ENCODE measurements around the gene HSPH1. TPM values are rescaled to one million over a fixed set of nuclear protein-coding genes. Genes with fewer than 3 reads are reported as not detected.

Gene HSPH1
- polyA plus RNA-seq, 1 donor (not counting 4 experiments of a cell fraction or from before 2014, with no cell fraction given), result 111 TPM

DNA sequence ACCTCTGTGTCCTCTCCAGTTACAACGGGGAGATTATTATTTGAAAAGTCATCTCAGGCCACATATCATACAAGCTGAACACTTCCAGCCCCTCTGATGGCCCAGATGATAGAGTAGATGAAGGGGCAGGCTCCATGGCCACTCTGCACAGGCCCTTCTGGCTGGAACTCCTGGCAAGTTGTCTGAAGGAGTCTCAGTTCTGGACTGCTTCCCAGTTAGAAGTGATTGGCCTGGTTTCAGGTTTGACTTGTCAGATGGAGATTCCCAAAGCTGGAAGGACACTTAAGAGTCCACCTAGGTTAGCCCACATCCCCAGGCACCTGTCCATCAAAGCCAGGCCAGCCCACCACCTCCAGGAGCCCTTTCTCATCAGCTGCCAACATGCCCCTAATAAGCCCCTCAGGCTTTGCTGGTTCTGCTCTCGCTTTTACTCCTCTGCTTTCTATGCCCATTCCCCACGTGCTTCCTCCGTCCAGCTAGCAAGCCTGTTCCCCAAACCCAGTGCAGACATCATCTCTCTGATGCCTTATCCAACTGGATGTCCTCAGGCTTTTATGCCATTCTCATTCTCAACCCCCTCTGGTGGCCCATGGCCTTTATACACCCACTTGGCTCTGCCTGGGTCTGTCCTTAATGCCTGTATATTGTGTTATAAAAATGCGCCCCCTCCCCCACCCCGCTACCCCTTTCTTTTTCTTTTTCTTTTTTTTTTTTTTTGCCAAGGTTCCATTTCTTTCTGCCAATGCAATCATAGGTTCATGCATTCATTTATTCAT, 56.5 kb downstream of the HSPH1 start:
- no peak for FAIRE-seq

DNA sequence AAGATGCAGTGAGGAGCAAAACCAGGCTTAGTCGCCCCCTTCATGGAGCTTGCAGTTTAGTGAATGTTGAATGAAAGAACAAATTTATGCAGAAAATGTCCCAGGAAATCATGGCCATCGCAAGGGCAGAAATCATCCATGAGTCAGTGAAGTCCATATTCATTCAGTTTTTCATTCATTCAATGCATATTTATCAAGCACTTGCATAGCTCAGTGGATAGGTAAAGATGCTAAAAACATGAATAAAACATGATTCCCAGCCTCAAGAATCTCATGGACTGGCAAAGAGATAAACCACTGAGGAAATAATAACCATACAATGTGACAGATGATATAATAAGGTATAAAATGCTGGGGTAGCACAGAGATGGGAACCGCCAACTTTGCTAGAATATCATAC, 58.8 kb downstream of the HSPH1 start:
- Histone ChIP-seq H3K9me1 (ENCODE audit: control insufficient read depth, extremely low read depth, insufficient read depth, low read length) (no peaks in the 10 kb centered on the region), H3K27me3 (ENCODE audit: control insufficient read depth, extremely low read depth, insufficient read depth, low read length) (no peaks in the 10 kb centered on the region), H4K20me1 (ENCODE audit: control insufficient read depth, extremely low read depth, insufficient read depth, low read length) (no peaks in the 10 kb centered on the region), H3K4me2 (ENCODE audit: control insufficient read depth, extremely low read depth, insufficient read depth, low read depth, low read length) (no peak overlapping the region), H3K4me3 (ENCODE audit: control insufficient read depth in 2 of 3, extremely low read depth in 1 of 3, insufficient read depth in 2 of 3, low read depth in 1 of 3, low read length in 3 of 3) (no peak overlapping the region), H3K27ac (ENCODE audit: control insufficient read depth, insufficient read depth, low read length) (no peak overlapping the region), H3K36me3 (ENCODE audit: control insufficient read depth in 2 of 2, extremely low read depth in 1 of 2, insufficient read depth in 2 of 2, low read length in 2 of 2) (no peaks in the 10 kb centered on the region), H3K9ac (ENCODE audit: control insufficient read depth, extremely low read depth, insufficient read depth, low read length) (no peak overlapping the region), H3K4me1 (ENCODE audit: control insufficient read depth, extremely low read depth, insufficient read depth, low read length) (no peaks in the 10 kb centered on the region), H3K79me2 (ENCODE audit: control insufficient read depth, insufficient read depth, low read length) (no peaks in the 10 kb centered on the region), H3K9me3 (ENCODE audit: control insufficient read depth, low read depth, low read length) (no peaks in the 10 kb centered on the region), H2AFZ (ENCODE audit: control insufficient read depth, low read length) (no peak overlapping the region)
- no peak for DNase-seq (ENCODE audit: low read depth, low spot score)
- dilution Hi-C loops (cut with MboI; ENCODE audit: extremely low pct_ligation_motif_present, low sequenced_read_pairs), result no loop called here
- FAIRE-seq, result no peak
- TF ChIP-seq, protein P1, sequence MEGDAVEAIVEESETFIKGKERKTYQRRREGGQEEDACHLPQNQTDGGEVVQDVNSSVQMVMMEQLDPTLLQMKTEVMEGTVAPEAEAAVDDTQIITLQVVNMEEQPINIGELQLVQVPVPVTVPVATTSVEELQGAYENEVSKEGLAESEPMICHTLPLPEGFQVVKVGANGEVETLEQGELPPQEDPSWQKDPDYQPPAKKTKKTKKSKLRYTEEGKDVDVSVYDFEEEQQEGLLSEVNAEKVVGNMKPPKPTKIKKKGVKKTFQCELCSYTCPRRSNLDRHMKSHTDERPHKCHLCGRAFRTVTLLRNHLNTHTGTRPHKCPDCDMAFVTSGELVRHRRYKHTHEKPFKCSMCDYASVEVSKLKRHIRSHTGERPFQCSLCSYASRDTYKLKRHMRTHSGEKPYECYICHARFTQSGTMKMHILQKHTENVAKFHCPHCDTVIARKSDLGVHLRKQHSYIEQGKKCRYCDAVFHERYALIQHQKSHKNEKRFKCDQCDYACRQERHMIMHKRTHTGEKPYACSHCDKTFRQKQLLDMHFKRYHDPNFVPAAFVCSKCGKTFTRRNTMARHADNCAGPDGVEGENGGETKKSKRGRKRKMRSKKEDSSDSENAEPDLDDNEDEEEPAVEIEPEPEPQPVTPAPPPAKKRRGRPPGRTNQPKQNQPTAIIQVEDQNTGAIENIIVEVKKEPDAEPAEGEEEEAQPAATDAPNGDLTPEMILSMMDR (optimal IDR thresholded peaks at IDR 0.05 in 1 of 3, IDR thresholded peaks at IDR 0.05 in 1 of 3, conservative IDR thresholded peaks at IDR 0.05 in 1 of 3; ENCODE audit: extremely low read depth in 1 of 3, insufficient read depth in 2 of 3, low read length in 3 of 3), result no peak
- TF ChIP-seq EZH2 (IDR thresholded peaks at IDR 0.05; ENCODE audit: low read length), result no peak

More for the DNA sequence above, 56.5 kb downstream of the HSPH1 start:
- no peaks in the 10 kb centered on the region for H3K4me1 ChIP-seq (ENCODE audit: control insufficient read depth, extremely low read depth, insufficient read depth, low read length)
- no peaks in the 10 kb centered on the region for H4K20me1 ChIP-seq (ENCODE audit: control insufficient read depth, extremely low read depth, insufficient read depth, low read length)
- H3K9me3 ChIP-seq (ENCODE audit: control insufficient read depth, low read depth, low read length), result no peaks in the 10 kb centered on the region
- H3K9me1 ChIP-seq (ENCODE audit: control insufficient read depth, extremely low read depth, insufficient read depth, low read length), result no peaks in the 10 kb centered on the region
- H3K36me3 ChIP-seq (ENCODE audit: control insufficient read depth in 2 of 2, extremely low read depth in 1 of 2, insufficient read depth in 2 of 2, low read length in 2 of 2), result no peaks in the 10 kb centered on the region
- no peaks in the 10 kb centered on the region for H3K27me3 ChIP-seq (ENCODE audit: control insufficient read depth, extremely low read depth, insufficient read depth, low read length)
- dilution Hi-C loops (cut with MboI; ENCODE audit: extremely low pct_ligation_motif_present, low sequenced_read_pairs), result no loop called here
- no peak for DNase-seq (ENCODE audit: low read depth, low spot score)
- no peaks in the 10 kb centered on the region for H3K79me2 ChIP-seq (ENCODE audit: control insufficient read depth, insufficient read depth, low read length)
- no peak overlapping the region for H3K4me3 ChIP-seq (ENCODE audit: control insufficient read depth in 2 of 3, extremely low read depth in 1 of 3, insufficient read depth in 2 of 3, low read depth in 1 of 3, low read length in 3 of 3)
- H3K9ac ChIP-seq (ENCODE audit: control insufficient read depth, extremely low read depth, insufficient read depth, low read length), result no peak overlapping the region
- H3K27ac ChIP-seq (ENCODE audit: control insufficient read depth, insufficient read depth, low read length), result no peak overlapping the region
- TF ChIP-seq EZH2 (IDR thresholded peaks at IDR 0.05; ENCODE audit: low read length), result no peak
- TF ChIP-seq, protein P1 (optimal IDR thresholded peaks at IDR 0.05 in 1 of 3, IDR thresholded peaks at IDR 0.05 in 1 of 3, conservative IDR thresholded peaks at IDR 0.05 in 1 of 3; ENCODE audit: extremely low read depth in 1 of 3, insufficient read depth in 2 of 3, low read length in 3 of 3), result no peak
- no peak overlapping the region for H3K4me2 ChIP-seq (ENCODE audit: control insufficient read depth, extremely low read depth, insufficient read depth, low read depth, low read length)
- H2AFZ ChIP-seq (ENCODE audit: control insufficient read depth, low read length), result no peak overlapping the region
